GM12873 (cell line): ENCODE measurements around the gene GJB5.

ENCODE experiments used
- CTCF ChIP-seq: IDR thresholded peaks from 2 replicates; pipeline ENCODE4 v1.5.1; 2012; ENCODE audit warnings: low read depth, mild to moderate bottlenecking, moderate library complexity, low read length, control low read depth; ENCODE audit not compliant: insufficient read depth; ENCODE audit errors: missing control alignments

GJB5 gene

GRCh38 chr1:34779005-34779404 is 24.2 kb downstream of the GJB5 start:
- no peak for TF ChIP-seq CTCF

- TF ChIP-seq CTCF: no peak
These were observed 24.7 kb downstream of the GJB5 start for GRCh38 chr1:34779526-34779925.

- no peak for TF ChIP-seq CTCF
These were observed 25.1 kb downstream of the GJB5 start for GRCh38 chr1:34779962-34780361.

GRCh38 chr1:34780528-34780927 is 25.7 kb downstream of the GJB5 start:
- no peak for TF ChIP-seq CTCF

- no peak for TF ChIP-seq CTCF
These were observed 26.4 kb downstream of the GJB5 start, which contains the start of gene GJB3 for GRCh38 chr1:34781071-34781843. GJB3 (plus strand) TSS chr1:34781214; CDS start chr1:34784763, 3,549 bp downstream.

- TF ChIP-seq CTCF: no peak
These were observed 27.1 kb downstream of the GJB5 start for GRCh38 chr1:34781844-34782391.

- no peak for TF ChIP-seq CTCF
These were observed 29.9 kb downstream of the GJB5 start for GRCh38 chr1:34784751-34785221.
